Activated T-helper 1 cell treated with Interleukin-2 at 50 U/mL for 16 hours (primary cell): ENCODE data around the gene OR2AG2.
"Not testable (repeated sequence)": the region's sequence is repeated elsewhere in the genome, so short reads cannot be mapped to it uniquely, and the experiment has no call there.

Source experiments
- DNase-seq: peaks from one replicate; pipeline ENCODE4 v3.0.0-alpha.2; 2020; ENCODE audit warnings: low read depth

Gene OR2AG2, protein sequence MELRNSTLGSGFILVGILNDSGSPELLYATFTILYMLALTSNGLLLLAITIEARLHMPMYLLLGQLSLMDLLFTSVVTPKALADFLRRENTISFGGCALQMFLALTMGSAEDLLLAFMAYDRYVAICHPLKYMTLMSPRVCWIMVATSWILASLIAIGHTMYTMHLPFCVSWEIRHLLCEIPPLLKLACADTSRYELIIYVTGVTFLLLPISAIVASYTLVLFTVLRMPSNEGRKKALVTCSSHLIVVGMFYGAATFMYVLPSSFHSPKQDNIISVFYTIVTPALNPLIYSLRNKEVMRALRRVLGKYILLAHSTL

GRCh38 chr11:6771926-6772893, at the start of gene OR2AG2:
Gene OR2AG2 (minus strand): TSS chr11:6771976. CDS start chr11:6768957, 3,019 bp downstream.
- no peak for DNase-seq

GRCh38 chr11:6818967-6819366, 47.2 kb upstream of the OR2AG2 start:
- no peak for DNase-seq

DNA sequence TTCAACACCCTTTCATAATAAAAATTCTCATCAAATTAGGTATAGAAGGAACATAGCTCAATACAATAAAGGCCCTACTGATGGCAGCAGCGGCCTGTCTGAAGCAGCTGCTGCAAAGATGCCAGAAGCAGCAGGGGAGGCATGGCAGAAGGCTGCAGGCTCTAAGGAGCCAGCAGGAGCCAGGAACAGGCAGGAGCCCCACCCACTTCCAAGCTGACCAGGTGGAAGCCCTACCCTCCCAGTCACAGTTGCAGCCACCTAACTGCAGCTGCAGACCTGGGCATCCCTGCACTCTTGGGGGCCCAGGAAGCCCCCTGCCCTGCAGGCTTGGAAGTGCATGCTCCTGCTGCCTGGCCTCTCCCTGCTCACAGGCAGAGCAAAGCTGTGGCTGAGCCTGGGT, 45.9 kb upstream of the OR2AG2 start:
- DNase-seq = no peak

GRCh38 chr11:6813656-6814055, 41.9 kb upstream of the OR2AG2 start:
- DNase-seq = no peak

- DNase-seq = no peak
Measured at GRCh38 chr11:6812390-6813005, 40.7 kb upstream of the OR2AG2 start.

- DNase-seq = not testable (repeated sequence)
Measured at GRCh38 chr11:6801075-6801474, 29.3 kb upstream of the OR2AG2 start.

- no peak for DNase-seq
Measured at GRCh38 chr11:6799402-6799801, 27.6 kb upstream of the OR2AG2 start, which contains the start of gene OR6A2. Gene OR6A2 (minus strand): TSS chr11:6799689. CDS start chr11:6795708, 3,981 bp downstream.

DNA sequence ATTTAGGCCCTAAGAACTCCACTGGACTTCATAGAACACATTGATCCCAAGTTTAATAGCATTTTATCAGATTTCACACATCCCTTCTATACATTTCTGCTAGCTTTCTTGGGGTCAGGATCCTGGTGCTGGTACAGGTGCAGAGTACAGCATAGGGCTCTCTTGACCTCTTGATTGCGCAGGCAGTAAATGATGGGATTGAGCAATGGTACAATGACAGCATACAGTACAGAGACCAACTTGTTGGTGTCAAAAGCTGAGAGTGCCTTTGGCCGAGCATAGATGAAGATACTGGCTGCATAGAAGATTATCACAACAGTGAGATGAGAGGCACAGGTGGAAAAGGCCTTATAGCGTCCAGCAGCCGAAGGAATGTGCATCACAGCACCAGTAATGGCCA, 22.9 kb upstream of the OR2AG2 start:
- DNase-seq = no peak

DNA sequence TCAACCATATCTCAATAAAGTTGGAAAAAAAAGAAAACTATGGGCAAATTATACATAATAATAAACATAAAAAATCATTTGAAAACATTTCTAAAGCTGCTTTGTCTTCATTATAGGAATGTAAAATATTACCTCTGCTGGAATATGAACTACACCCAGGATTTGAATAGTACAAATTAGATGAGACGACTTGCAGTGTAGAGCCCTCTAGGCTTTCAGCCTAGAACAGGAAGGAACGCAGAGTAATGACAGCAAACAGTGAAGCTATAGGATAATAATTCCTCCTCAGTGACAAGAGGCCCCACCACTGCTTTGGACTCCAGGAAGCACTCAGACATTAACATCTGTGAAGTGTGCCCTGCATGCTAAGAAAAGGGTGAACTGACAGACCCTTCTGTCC, 18.8 kb upstream of the OR2AG2 start:
- DNase-seq = no peak

DNA sequence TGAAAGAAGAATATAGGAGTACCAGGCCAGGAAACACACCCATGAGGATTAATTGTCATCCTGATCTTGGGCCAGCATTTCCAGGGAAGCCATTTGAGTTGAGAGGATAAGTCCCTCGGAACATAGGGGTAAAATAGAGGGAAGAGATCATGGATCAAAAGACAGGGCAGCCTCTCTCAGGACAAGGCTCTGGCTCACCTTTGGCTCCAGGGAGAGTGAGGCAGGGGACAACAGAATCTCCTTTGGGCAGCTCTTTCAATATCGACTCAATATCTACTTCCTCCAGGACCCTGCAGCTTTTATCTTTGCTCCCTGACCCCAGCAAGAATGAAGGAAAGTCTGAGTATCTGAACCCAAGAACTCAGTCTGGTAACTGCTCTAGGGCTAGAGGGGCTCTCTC, 10.9 kb upstream of the OR2AG2 start, which contains the start of gene OR2AG1:
TSS of gene OR2AG1 (plus strand) at position 301 of the 400 bp plus-strand sequence. CDS start 2,018 bp downstream, outside the sequence.
- DNase-seq = no peak

- no peak for DNase-seq
Measured at GRCh38 chr11:6780829-6781228, 9.1 kb upstream of the OR2AG2 start.

- no peak for DNase-seq
Measured at GRCh38 chr11:6778518-6778917, 6.7 kb upstream of the OR2AG2 start.

- DNase-seq = peak; percentile 27
Measured at GRCh38 chr11:6757373-6757967, 14.3 kb downstream of the OR2AG2 start.

DNA sequence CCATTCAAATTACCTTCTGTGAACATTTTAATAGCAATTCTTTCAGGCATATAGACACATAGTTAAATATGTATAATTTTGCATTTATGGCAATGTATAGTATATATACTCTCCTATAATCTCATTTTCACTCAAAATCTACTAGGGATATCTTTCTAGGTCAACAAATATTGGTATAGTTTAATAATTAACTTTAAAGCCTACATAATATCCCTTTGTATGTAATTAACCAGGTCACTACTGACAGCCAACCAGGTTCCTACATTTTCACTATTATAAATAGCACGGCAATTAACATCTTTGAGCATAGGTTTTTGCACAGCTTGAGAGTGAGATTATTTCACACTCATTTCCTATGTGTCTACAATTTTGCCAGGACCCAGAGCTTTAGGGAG, 15.8 kb downstream of the OR2AG2 start:
- no peak for DNase-seq

GRCh38 chr11:6755303-6755952, 16.3 kb downstream of the OR2AG2 start:
- DNase-seq = no peak

GRCh38 chr11:6747097-6747668, 24.6 kb downstream of the OR2AG2 start:
- no peak for DNase-seq

DNA sequence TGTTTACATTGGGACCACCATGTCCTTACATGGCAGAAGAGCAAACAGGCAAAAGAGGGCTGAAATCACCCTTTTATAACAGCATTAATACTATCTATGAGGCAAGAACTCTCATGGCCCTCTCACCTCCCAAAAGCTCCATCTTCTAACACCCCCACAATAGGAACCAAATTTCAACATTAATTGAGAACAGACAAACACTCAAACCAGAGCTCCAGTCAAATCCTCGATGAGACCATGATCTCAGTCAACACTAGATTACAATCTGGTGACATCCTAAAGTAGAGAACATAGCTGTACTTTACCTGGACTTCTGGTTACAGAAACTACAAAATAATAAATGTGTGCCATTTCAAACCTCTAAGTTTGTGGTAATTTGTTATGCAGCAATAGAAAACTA, 25.1 kb downstream of the OR2AG2 start:
- DNase-seq = no peak

- peak; percentile 21 for DNase-seq
Measured at GRCh38 chr11:6746086-6746618, 25.6 kb downstream of the OR2AG2 start.

GRCh38 chr11:6745465-6746015, 26.2 kb downstream of the OR2AG2 start:
- DNase-seq = no peak

GRCh38 chr11:6745018-6745417, 26.8 kb downstream of the OR2AG2 start:
- no peak for DNase-seq
